IPS-20b (cell line): ENCODE measurements around the gene TUBB.
"Not testable (repeated sequence)": the region's sequence is repeated elsewhere in the genome, so short reads cannot be mapped to it uniquely, and the experiment has no call there.

Experiments used
- H3K27ac ChIP-seq: one replicate; pipeline ENCODE4 v1.5.1; 2013; ENCODE audit warnings: low read length
- H3K27me3 ChIP-seq: 2 replicates; pipeline ENCODE4 v1.6.1; 2013; ENCODE audit warnings: mild to moderate bottlenecking, low read length, inconsistent platforms; ENCODE audit not compliant: insufficient read depth
- H3K36me3 ChIP-seq: 2 replicates; pipeline ENCODE4 v1.6.1; 2013; ENCODE audit warnings: low read depth, mild to moderate bottlenecking, inconsistent platforms, low read length, moderate library complexity; ENCODE audit not compliant: insufficient read depth
- H3K4me1 ChIP-seq: 2 replicates; pipeline ENCODE4 v1.6.1; 2013; ENCODE audit warnings: mild to moderate bottlenecking, control low read depth, inconsistent platforms, low read length, moderate library complexity; ENCODE audit not compliant: insufficient read depth
- H3K4me3 ChIP-seq: 2 replicates; pipeline ENCODE4 v1.5.1; 2013; ENCODE audit warnings: mild to moderate bottlenecking, low read length, inconsistent platforms
- H3K9ac ChIP-seq: 2 replicates; pipeline ENCODE4 v1.6.1; 2013; ENCODE audit warnings: low read depth, mild to moderate bottlenecking, inconsistent platforms, low read length, moderate library complexity
- H3K9me3 ChIP-seq: 2 replicates; pipeline ENCODE4 v1.6.1; 2013; ENCODE audit warnings: mild to moderate bottlenecking, low read depth, low read length, inconsistent platforms; ENCODE audit not compliant: insufficient read depth

TUBB gene

DNA sequence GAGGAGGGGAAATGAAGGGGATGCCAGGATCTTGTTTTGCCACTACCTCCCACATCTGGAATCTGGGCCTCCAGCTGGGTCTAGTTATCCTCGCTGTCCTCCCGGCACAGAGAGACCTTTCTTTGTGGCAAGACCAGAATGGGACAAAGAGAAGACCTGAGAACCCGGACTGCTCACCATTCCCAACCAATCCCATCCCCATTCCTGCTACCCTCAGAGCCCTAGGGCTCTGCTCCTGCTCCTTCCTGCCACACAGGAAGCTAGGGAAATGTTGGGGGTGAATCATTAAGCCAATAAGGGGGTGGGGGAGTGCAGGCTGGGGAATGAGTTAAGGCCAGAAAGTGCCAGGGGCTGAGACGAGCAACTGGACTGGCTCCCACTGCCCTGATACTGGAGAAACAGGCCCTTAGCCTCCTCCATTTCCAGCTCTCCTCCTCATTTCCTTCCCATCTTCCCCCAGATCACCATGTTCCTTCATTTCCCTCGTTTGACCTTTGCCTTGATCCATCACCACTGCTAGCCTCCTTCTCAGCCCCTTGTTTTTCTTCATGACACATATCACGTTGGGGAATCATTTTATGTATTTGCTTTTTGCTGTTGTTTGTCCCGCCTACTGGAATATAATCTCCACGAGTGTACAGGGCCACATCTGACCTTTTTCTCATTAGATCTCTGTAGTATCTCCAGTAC is 28.8 kb downstream of the TUBB start:
- H3K9ac ChIP-seq, result no peak overlapping the region

DNA sequence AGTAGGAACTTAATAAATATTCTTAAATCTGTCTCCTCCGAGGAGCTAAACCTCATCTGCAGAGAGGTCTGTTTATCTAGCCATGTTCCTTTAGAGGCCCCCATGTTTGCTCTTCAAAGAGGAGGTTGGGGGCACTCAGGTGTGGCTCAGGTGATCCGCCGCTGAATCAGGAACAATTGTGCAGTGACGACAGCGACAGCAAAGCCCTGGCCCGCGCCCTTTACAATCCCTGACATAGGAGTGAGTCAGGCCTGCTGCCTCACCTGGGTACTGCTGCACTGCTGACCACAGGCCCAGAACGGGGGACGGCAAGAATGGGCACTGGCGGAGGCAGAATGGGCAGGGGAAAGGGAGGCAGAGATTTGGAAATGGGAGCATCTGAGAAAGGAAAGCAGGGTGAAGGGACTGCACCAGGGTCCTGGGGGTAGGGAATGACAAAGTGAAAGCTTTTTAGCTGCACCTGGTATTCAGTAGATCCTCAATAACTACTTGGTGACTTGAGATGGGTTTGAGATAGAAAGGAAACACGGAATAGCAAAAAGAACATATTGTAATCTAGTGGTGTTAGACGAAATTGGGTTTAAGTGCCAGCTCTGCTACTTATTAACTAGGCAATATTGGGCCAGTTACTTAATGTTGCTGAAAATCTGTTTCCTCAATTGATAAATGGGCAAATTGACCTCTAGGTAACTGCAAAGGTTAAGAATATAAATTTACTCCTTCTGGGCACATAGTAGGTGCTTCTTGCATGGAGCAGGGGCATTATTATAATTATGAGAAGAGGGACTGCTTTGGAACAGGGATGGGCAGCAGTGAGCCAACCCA is 29.6 kb downstream of the TUBB start:
- Histone ChIP-seq H3K4me3 (no peak overlapping the region), H3K4me1 (peaks cover 4% of the 10 kb centered on the region; the same call in 1 of the 2 replicates), H3K27ac (no peak overlapping the region), H3K9me3 (no peaks in the 10 kb centered on the region), H3K27me3 (no peaks in the 10 kb centered on the region; the same call in 1 of the 2 replicates), H3K36me3 (no peaks in the 10 kb centered on the region), H3K9ac (no peak overlapping the region)

More for the DNA sequence above, 28.8 kb downstream of the TUBB start:
- H3K9me3 ChIP-seq, result no peaks in the 10 kb centered on the region
- peaks cover 4% of the 10 kb centered on the region; the same call in 1 of the 2 replicates for H3K4me1 ChIP-seq
- H3K4me3 ChIP-seq, result no peak overlapping the region
- H3K36me3 ChIP-seq, result no peaks in the 10 kb centered on the region
- H3K27ac ChIP-seq, result no peak overlapping the region
- no peaks in the 10 kb centered on the region; the same call in 1 of the 2 replicates for H3K27me3 ChIP-seq

DNA sequence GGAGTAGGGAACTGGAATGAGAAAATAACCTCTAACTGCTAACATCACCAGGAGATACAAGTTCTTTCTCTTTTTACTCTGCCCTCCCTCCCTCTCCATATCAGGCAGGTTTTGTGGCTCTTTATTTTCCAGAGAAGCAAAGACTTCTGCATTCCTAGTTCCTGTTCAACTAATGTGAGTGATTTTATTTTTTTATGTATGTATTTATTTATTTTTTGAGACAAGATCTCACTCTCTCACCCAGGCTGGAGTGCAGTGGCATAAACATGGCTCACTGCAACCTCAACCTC is 30.2 kb downstream of the TUBB start:
- H3K4me3 ChIP-seq, result no peak overlapping the region
- no peak overlapping the region for H3K27ac ChIP-seq
- H3K4me1 ChIP-seq, result no peaks in the 10 kb centered on the region; the same call in 1 of the 2 replicates

DNA sequence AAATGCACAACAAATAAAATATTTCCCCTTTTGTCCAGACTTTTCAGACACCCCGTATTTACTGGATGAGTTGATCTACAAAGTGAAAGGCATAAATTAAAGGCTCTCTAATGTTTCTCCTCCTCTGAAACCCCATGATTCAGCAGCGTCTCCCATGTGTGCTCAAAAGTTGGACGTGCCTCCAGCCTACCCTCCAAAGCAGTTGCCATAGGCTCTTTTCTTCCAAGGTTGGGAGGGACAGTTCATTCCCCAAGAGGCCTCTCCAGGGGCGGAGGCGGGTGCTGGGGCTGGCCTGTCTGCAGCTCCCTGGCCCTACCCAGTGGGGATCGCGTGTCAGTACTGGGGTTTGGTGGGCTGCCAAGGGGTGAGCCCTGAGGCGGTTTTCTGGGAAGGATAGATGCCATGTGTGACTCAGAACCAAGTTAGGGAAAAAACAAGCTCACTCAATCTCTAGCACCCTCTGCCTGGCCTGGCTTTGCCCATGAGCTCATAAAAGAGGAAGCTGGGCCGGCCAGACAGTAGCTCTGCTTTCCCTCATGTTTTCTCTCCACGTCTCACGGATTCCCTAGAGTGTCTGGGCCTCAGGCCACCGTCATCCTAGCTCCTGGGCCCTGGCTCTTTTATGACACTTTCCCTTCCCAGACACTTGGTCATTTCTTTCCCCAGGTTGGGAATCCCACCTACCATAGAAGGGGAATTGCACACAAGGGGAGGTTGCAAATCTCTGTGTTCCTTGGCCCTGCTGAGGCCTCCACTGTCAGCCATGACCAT is 32.2 kb downstream of the TUBB start:
- no peak overlapping the region for H3K9ac ChIP-seq
- no peaks in the 10 kb centered on the region for H3K36me3 ChIP-seq
- H3K9me3 ChIP-seq, result no peaks in the 10 kb centered on the region
- no peak overlapping the region for H3K27ac ChIP-seq
- no peaks in the 10 kb centered on the region for H3K4me1 ChIP-seq
- H3K4me3 ChIP-seq, result no peak overlapping the region
- H3K27me3 ChIP-seq, result no peaks in the 10 kb centered on the region

More for the DNA sequence above, 30.2 kb downstream of the TUBB start:
- Histone ChIP-seq H3K9me3 (no peaks in the 10 kb centered on the region), H3K36me3 (no peaks in the 10 kb centered on the region), H3K9ac (no peak overlapping the region), H3K27me3 (no peaks in the 10 kb centered on the region; the same call in 1 of the 2 replicates)

DNA sequence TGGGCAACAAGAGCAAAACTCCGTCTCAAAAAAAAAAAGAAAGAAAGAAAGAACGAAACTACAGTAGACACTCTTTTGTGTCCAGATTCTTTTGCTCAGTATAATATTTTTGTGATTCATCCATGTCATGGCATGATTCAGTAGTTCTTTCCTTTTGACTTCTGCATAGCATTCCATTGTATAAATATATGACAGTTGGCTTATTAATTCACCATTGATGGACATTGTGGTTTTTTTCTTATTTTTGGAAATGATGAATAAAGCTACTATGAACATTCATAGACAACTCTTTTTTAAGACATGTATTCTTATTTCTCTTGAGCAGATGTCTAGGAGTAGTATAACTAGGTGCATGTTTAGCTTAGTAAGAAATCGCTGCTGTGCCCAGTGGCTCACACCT is 34.5 kb downstream of the TUBB start:
- Histone ChIP-seq H3K36me3 (no peaks in the 10 kb centered on the region), H3K27me3 (no peaks in the 10 kb centered on the region), H3K4me3 (no peak overlapping the region), H3K9ac (no peak overlapping the region), H3K4me1 (peaks cover 6% of the 10 kb centered on the region; the same call in 1 of the 2 replicates), H3K27ac (no peak overlapping the region), H3K9me3 (no peaks in the 10 kb centered on the region)

DNA sequence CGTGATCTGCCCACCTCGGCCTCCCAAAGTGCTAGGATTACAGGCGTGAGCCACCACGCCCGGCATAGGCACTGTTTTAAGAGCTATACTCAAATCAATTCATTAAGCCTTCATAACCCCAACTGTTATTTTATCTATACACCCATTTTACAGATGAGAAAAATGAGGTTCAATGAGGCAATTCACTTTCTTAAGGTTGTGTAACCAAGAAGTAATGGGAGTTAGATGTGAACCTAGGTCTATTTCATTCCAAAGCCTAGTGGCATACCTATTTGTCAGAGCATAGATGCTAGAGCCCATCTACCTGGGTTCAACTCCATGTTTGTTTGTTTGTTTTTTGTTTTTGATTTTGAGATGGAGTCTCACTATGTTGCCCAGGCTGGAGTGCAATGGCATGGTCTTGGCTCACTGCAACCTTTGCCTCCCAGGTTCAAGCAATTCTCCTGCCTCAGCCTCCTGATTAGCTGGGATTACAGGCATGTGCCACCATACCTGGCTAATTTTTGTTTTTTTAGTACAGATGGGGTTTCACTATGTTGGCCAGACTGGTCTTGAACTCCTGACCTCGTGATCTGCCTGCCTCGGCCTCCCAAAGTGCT is 36.4 kb downstream of the TUBB start:
- not testable (repeated sequence) for H3K9me3 ChIP-seq

DNA sequence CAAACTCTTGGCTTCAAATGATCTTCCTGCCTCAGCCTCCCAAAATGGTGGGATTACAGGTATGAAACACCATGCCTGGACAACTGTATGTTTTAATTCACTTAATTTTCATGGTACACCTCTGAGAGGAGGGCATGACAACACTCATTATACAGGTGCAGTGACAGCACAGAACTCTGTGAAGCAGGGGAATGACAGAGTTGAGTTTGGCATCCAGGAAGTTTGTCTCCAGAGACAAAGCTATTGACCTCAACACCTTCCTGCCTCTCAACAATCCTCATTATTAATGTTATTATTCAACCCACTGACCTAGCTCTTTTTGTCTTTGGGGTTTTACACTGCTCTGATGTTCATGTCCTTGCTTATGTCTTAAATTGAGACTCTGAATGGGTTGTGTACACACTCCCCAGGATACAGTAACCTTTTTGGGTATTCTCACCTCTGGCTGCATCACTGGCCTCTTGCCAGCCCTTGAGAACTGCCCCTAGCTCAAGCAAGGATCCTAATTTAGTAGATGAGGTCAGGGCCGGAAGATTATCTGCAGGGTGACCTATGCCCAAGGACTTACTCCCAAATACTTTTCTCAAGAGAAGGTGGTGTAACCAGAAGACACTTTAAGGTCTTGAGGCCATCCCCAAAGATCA is 37.2 kb downstream of the TUBB start:
- Histone ChIP-seq H3K9ac (no peak overlapping the region), H3K27me3 (no peaks in the 10 kb centered on the region), H3K36me3 (no peaks in the 10 kb centered on the region), H3K4me3 (no peak overlapping the region), H3K4me1 (peaks cover 14% of the 10 kb centered on the region; the same call in 1 of the 2 replicates), H3K27ac (no peak overlapping the region), H3K9me3 (no peaks in the 10 kb centered on the region)

More for the DNA sequence above, 36.4 kb downstream of the TUBB start:
- H3K9ac ChIP-seq, H3K4me3 ChIP-seq, H3K36me3 ChIP-seq, H3K27ac ChIP-seq, H3K27me3 ChIP-seq: not testable (repeated sequence)
- H3K4me1 ChIP-seq, result peaks cover 10% of the 10 kb centered on the region; the same call in 1 of the 2 replicates

DNA sequence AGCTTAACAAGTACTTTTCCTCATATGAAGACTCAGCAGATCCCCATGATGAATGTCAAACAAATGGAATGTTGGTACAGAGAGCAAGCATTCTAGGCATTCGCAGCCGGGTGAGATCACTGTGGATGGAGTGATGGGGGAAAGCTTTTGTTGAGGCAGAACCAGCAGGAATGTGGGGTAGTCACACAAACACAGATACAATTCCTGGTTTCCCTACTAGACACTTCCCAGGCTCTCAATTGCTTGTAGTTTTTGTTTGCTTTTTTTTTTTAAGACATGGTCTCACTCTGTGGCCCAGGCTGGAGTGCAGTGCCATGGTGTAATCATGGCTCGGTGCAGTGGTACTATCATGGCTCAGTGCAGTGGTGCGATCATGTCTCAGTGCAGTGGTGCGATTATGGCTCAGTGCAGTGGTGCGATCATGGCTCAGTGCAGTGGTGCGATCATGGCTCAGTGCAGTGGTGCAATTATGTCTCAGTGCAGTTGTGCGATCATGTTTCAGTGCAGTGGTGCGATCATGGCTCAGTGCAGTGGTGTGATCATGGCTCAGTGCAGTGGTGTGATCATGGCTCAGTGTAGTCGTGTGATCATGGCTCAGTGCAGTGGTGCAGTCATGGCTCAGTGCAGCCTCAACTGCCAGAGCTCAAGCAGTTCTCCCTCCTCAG is 39.6 kb downstream of the TUBB start:
- Histone ChIP-seq H3K9me3 (no peaks in the 10 kb centered on the region), H3K27me3 (no peaks in the 10 kb centered on the region), H3K27ac (no peak overlapping the region), H3K4me1 (peaks cover 27% of the 10 kb centered on the region), H3K9ac (no peak overlapping the region), H3K36me3 (no peaks in the 10 kb centered on the region), H3K4me3 (no peak overlapping the region)

DNA sequence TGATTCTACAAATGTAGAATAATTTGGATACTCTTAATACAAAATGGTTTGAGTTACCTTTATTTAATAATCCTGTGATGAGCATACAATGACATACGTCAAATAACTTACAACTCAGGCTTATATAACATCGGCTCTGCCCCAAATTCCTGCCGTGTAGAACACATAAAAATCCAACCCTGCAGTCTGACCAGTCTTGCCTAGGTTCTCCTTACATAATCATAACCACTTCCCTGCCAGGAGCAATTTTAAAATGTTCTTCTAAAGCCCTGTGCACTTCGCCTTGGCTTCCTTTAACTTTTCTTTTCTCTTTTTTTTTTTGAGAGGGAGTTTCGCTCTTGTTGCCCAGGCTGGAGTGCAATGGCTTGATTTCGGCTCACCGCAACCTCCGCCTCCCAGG is 40.4 kb downstream of the TUBB start:
- peaks cover 32% of the 10 kb centered on the region for H3K4me1 ChIP-seq
- no peak overlapping the region for H3K4me3 ChIP-seq
- H3K27ac ChIP-seq, result no peak overlapping the region
- no peaks in the 10 kb centered on the region for H3K27me3 ChIP-seq
- no peaks in the 10 kb centered on the region for H3K36me3 ChIP-seq
- H3K9me3 ChIP-seq, result no peaks in the 10 kb centered on the region
- no peak overlapping the region for H3K9ac ChIP-seq

DNA sequence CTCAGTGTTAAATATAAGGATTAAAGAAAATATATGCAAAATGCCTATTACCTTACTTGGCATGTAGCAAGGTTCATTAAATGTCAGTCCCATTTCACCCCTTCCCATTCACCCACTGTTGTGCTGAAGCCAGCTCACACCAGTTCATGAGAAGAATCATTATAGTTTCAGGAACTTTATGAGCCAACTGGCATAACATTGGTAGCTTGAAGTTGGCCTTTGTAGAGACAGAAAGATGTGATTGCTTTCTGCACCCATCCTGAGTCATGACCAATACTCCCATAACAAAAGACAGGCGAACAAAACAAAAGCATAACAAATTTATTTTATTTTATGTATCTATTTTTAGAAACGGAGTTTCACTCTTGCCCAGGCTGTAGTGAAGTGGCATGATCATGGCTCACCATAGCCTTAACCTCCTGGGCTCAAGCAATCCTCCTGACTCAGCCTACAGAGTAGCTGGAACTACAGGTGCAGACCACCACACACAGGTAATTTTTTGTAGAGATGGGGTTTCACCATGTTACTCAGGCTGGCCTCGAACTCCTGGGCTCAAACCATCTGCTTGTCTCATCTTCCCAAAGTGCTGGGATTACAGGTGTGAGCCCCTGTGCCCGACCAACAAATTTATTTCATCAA is 41.8 kb downstream of the TUBB start:
- H3K36me3 ChIP-seq, result no peaks in the 10 kb centered on the region
- no peaks in the 10 kb centered on the region for H3K9me3 ChIP-seq
- H3K27ac ChIP-seq, result no peak overlapping the region
- no peaks in the 10 kb centered on the region for H3K27me3 ChIP-seq
- no peak overlapping the region for H3K4me3 ChIP-seq
- peaks cover 41% of the 10 kb centered on the region for H3K4me1 ChIP-seq
- 0 out of 2 replicates have a peak overlapping the region, but pooled peaks have one; percentile 4 for H3K9ac ChIP-seq
